Transverse colon (tissue), 4 donors: ENCODE results near the gene UBALD1. TPM values are rescaled to one million over a fixed set of nuclear protein-coding genes. Genes with fewer than 3 reads are reported as not detected.

ENCODE experiments used
- DNase-seq: peaks from one replicate; pipeline ENCODE4 v3.0.0-alpha.2; 2019
- H3K27ac ChIP-seq, 4 donors: fragments of 200-600 bp; sonication (generic); 2 replicates each; pipeline ENCODE4 v1.5.1; 2016 to 2018; ENCODE audit warnings: inconsistent platforms in 4 of 4
- H3K27me3 ChIP-seq: fragments of 200-600 bp; sonication (generic); 2 replicates; pipeline ENCODE4 v1.5.1; 2017; ENCODE audit warnings: inconsistent platforms
- H3K36me3 ChIP-seq, 4 donors: fragments of 200-600 bp; sonication (generic); 2 replicates each; pipeline ENCODE4 v1.5.1; 2017 to 2019; ENCODE audit warnings: inconsistent platforms in 4 of 4
- H3K4me1 ChIP-seq, 4 donors: fragments of 200-600 bp; sonication (generic); 2 replicates each; pipeline ENCODE4 v1.5.1; 2017 to 2020; ENCODE audit warnings: inconsistent platforms in 4 of 4
- H3K4me3 ChIP-seq, 4 donors: fragments of 200-600 bp; sonication (generic); 1 replicate in 1 of 4; 2 replicates in 3 of 4; pipeline versions ENCODE4 v1.5.1 to v1.6.1; 2017 to 2019; ENCODE audit warnings: inconsistent platforms in 4 of 4
- H3K9me3 ChIP-seq, 2 donors: fragments of 200-600 bp; sonication (generic); 2 replicates each; pipeline ENCODE4 v1.5.1; 2017 to 2019; ENCODE audit warnings: inconsistent platforms in 2 of 2
- CTCF ChIP-seq, 5 experiments: fragments of 200-600 bp in 3 of 5; fragments of 450-650 bp in 2 of 5; sonication (generic) in 3 of 5; IDR thresholded peaks; 1 replicate in 2 of 5; 2 replicates in 3 of 5; pipeline ENCODE4 v1.5.1; 2016 to 2017; ENCODE audit warnings: antibody characterized with exemption in 5 of 5, inconsistent platforms in 3 of 5, mild to moderate bottlenecking in 2 of 5, moderate library complexity in 1 of 5
- EP300 ChIP-seq: sonication (generic); formaldehyde crosslinking; IDR thresholded peaks from one replicate; pipeline ENCODE4 v1.6.1; 2017; ENCODE audit warnings: antibody characterized with exemption, low read depth
- POLR2A ChIP-seq: fragments of 450-650 bp; IDR thresholded peaks from one replicate; pipeline ENCODE4 v1.6.1; 2016; ENCODE audit warnings: antibody characterized with exemption, mild to moderate bottlenecking, moderate library complexity
- POLR2AphosphoS5 ChIP-seq, 3 donors: sonication (generic); formaldehyde crosslinking; IDR thresholded peaks; one replicate each; pipeline ENCODE4 v1.6.1; 2016; ENCODE audit warnings: antibody characterized with exemption in 3 of 3
- whole genome bisulfite sequencing, 2 donors: methylation state at CpG; one replicate each; pipeline ENCODE4 v1.1.5; 2018; ENCODE audit warnings: low coverage in 1 of 2; 5-methylcytosine and 5-hydroxymethylcytosine counted together
- in situ Hi-C, 4 donors: fragments of 200-750 bp; cut with MboI; loops; one replicate each; pipeline versions ENCODE4 v1.15.0 to v1.15.1; 2017; ENCODE audit warnings: low sequenced_read_pairs in 3 of 4, low pct_ligation_motif_present in 1 of 4, low pct_unique_long_range_greater_than_20kb in 1 of 4
- intact Hi-C: fragments of 100-400 bp; cut with DNase I; formaldehyde crosslinking; loops from one replicate; pipeline ENCODE4 v1.15.1; 2023; ENCODE audit warnings: low total_unique reads
- total RNA-seq, 4 donors: library from RNA; depleted of rRNA; stranded (reverse); fragments of >200 nt; gene quantifications; one replicate each; pipeline ENCODE4 v1.1.0, GENCODE V29; 2016

The UBALD1 gene
- total RNA-seq, 4 donors from 2014 or later = 8.6 to 18.0 (median 10.5) TPM

- in situ Hi-C loops (no loop called here), intact Hi-C loops (no loop called here)
- 0% methylated on average over 33 of the region's 57 CpGs; no CpG with 5 or more reads in 1 of the 2 donors for WGBS, 2 donors
- DNase-seq = peak; percentile 100
- Histone ChIP-seq H3K4me1 (peaks cover 25 to 64% (median 45%) of the 10 kb centered on the region in 4 donors), H3K27ac (peak overlapping the region; percentile 91 to 99 (median 98)), H3K36me3 (no peaks in the 10 kb centered on the region), H3K4me3 (peak overlapping the region; percentile 37 to 78 (median 48)), H3K27me3 (no peaks in the 10 kb centered on the region), H3K9me3 (no peaks in the 10 kb centered on the region)
- TF ChIP-seq POLR2A (peak; percentile 92), EP300 (peak; percentile 61), POLR2AphosphoS5 (IDR thresholded peaks at IDR 0.05) (peak; percentile 68 to 95 (median 95)), CTCF (IDR thresholded peaks at IDR 0.05) (peak in 4 of 5 experiments; percentile 11 to 43 (median 30))
Measured at GRCh38 chr16:4616047-4616811, 1.5 kb upstream of the UBALD1 start.

- peak; percentile 37 for DNase-seq
- H3K27me3 ChIP-seq = no peaks in the 10 kb centered on the region
- no peaks in the 10 kb centered on the region for H3K9me3 ChIP-seq
- peak overlapping the region in 3 of 4 donors; percentile 78 to 96 (median 88) for H3K4me3 ChIP-seq
- in situ Hi-C loops = no loop called here
- intact Hi-C loops = no loop called here
- H3K36me3 ChIP-seq = no peaks in the 10 kb centered on the region
- H3K4me1 ChIP-seq = peaks cover 25 to 64% (median 50%) of the 10 kb centered on the region in 4 donors
- WGBS, 2 donors = 89% methylated on average over 39 of the region's 39 CpGs; no CpG with 5 or more reads in 1 of the 2 donors
- no peak for TF ChIP-seq CTCF (IDR thresholded peaks at IDR 0.05)
- TF ChIP-seq POLR2AphosphoS5 (IDR thresholded peaks at IDR 0.05) = no peak
- no peak for TF ChIP-seq EP300
- TF ChIP-seq POLR2A = no peak
- peak overlapping the region; percentile 91 to 99 (median 98) for H3K27ac ChIP-seq
Measured at GRCh38 chr16:4615384-4616046, 827 bp upstream of the UBALD1 start.

GRCh38 chr16:4613636-4614570 lies 785 bp downstream of the UBALD1 start:
- intact Hi-C loops = no loop called here
- Histone ChIP-seq H3K9me3 (no peaks in the 10 kb centered on the region), H3K27me3 (no peaks in the 10 kb centered on the region), H3K4me3 (peak overlapping the region; percentile 78 to 96 (median 87)), H3K27ac (peak overlapping the region; percentile 91 to 99 (median 98)), H3K36me3 (peaks cover 0 to 2% (median 0%) of the 10 kb centered on the region in 4 donors), H3K4me1 (peaks cover 24 to 60% (median 50%) of the 10 kb centered on the region in 4 donors)
- DNase-seq = peak; percentile 28
- TF ChIP-seq POLR2A (no peak), CTCF (IDR thresholded peaks at IDR 0.05) (no peak), POLR2AphosphoS5 (IDR thresholded peaks at IDR 0.05) (no peak), EP300 (no peak)
- in situ Hi-C loops = no loop called here
- WGBS, 2 donors = 1% methylated on average over 65 of the region's 92 CpGs; no CpG with 5 or more reads in 1 of the 2 donors
